Stimulated activated CD4-positive, alpha-beta T cell treated with anti-CD3 and anti-CD28 coated beads, Interleukin-12 subunit alpha, Interleukin-12 subunit beta, amount 100 ng/mL, for 48 hours (primary cell): ENCODE data around the gene CPN2.

ENCODE experiments used
- DNase-seq, 3 donors: peaks; one replicate each; pipeline ENCODE4 v3.0.0-alpha.2; 2020; ENCODE audit warnings: low read depth in 2 of 3, low spot score in 1 of 3

Gene CPN2, protein sequence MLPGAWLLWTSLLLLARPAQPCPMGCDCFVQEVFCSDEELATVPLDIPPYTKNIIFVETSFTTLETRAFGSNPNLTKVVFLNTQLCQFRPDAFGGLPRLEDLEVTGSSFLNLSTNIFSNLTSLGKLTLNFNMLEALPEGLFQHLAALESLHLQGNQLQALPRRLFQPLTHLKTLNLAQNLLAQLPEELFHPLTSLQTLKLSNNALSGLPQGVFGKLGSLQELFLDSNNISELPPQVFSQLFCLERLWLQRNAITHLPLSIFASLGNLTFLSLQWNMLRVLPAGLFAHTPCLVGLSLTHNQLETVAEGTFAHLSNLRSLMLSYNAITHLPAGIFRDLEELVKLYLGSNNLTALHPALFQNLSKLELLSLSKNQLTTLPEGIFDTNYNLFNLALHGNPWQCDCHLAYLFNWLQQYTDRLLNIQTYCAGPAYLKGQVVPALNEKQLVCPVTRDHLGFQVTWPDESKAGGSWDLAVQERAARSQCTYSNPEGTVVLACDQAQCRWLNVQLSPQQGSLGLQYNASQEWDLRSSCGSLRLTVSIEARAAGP

GRCh38 chr3:194351080-194351672 is at the start of gene CPN2:
TSS of gene CPN2 (minus strand) at chr3:194351328. CDS start at chr3:194342702, 8,626 bp downstream.
- no peak for DNase-seq

GRCh38 chr3:194399874-194400411 is 48.8 kb upstream of the CPN2 start:
- DNase-seq = no peak

DNA sequence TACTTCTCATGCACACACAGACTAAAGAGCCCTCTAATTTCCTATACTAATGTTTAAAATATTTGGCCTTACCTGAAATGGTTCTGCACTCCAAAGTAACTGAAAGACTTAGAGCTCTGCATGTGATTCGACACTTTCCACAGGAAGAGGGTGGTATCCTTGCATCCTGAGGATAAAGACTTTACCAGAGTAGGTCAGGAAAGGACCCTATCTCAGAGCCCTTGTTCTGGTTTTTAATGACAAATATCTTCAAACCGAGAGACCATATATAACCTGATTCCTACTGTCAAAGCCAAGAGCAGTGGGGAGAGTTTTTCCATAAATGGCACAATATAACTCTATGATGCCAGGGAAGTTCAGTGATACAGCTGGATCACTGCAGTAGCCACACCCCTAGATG is 48.0 kb upstream of the CPN2 start, which contains the start of gene GP5:
Gene GP5 (minus strand): TSS at position 101 of the 400 bp plus-strand sequence. CDS start 984 bp downstream, outside the sequence.
- DNase-seq = no peak

- DNase-seq = no peak
Observed at GRCh38 chr3:194397757-194398312, 46.7 kb upstream of the CPN2 start.

DNA sequence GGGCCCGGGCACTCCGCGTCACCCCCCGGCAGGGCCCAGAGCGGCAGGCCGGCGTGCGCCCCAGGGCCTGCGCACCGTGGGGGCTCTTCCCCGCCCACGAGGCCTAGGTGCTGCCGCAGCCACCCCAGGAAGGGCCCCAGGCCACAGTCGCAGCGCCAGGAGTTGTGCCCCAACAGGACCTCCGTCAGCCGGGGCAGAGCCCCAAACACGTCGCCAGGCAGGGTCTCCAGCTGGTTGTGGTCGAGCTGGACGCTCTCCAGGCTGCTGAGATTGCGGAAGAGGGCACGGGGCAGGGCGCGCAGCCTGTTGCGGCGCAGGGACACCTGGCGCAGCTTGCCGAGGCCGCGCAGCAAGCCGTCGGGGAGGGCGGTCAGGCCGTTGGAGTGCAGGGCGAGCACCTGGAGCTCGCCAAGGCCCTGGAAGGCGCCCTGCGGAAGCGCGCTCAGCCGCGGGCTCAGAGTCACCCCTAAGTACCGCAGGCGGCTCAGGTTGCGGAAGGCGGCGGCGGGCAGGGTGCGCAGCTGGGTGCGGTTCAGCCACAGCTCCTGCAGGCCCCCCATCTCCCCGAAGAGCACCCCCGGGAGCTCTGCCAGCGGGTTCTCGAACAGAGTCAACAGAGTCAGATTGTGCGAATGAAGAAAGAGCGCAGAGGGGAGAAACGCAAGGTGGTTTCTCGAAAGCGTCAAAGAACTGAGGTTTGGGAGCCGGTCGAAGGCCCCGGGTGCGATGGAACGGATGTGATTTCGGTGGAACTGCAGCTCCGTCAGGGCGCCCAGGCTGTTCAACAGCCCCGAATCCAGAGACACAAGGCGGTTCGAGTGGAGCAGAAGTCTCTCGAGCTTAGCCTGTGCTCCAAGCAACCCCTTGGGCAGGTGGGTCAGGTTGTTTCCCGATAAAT is 46.0 kb upstream of the CPN2 start:
- no peak for DNase-seq

DNA sequence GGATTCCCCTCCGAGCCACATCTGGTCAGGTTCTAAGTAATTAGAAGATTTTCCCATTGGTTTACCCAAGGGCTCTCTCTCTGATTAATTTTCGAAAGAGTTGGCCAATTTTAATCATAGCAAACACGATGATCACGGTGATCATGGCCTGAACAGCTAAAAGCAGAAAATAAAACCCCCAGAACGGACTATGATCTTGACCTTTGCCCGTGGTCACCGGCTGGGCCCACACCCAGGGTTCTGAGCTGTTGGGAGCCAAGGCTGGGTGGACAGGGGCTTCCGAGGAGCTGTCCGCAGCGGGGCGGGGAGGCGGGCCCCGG is 45.4 kb upstream of the CPN2 start:
- DNase-seq = no peak

DNA sequence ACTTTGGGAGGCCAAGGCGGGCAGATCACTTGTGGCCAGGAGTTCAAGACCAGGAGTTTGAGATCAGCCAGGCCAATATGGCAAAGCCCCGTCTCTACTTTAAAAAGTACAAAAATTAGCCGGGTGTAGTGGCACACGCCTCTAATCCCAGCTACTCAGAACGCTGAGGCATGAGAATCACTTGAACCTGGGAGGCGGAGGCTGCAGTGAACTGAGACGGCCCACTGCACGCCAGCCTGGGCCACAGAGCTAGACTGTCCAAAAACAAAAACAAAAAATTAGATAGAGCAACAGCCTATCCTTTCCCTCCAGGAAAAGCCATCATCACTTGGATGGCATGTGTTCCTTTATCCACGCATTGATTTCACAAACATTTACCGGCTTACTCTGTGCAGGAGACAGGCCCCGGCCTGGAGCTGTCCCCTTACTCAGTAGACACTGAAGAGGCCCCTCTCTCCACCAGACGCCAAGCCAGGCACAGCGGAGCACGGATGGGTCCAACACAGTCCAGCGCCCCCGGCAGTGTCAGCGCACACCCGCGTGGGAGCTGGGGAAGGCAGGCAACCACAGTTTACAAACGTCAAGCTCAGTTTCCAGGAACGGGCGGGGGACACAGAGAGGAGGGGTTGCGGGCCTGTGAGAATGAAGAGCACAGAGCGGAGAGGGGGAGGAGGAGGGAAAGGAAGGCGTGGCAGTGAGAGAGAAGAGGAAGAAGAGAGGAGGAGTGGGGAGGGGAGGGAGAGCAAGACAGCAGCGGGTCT is 44.8 kb upstream of the CPN2 start:
- DNase-seq = peak in 2 of 3 donors; percentile 37 to 40

- no peak for DNase-seq
Observed at GRCh38 chr3:194395212-194395611, 44.1 kb upstream of the CPN2 start.

GRCh38 chr3:194392576-194392975 is 41.4 kb upstream of the CPN2 start:
- DNase-seq = no peak

DNA sequence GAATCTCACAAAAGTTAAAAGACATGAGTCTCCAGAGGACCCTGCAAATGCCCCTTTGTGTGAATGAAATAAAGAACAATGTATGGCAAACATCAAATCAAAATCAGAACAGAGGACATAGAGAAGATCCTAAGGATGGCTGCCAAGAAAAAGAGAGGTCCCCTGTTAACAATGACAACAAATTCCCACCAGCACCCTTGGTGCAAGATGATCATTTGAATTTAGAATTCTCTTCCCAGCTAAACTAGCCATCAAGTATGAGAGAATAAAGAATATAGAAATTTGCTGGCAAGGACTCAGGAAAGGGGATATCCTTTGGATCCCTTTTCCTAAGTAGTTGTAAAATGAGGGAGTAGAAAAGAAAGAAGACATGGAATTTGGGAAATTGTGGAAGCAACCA is 39.7 kb upstream of the CPN2 start:
- no peak for DNase-seq

GRCh38 chr3:194389269-194389668 is 38.1 kb upstream of the CPN2 start:
- no peak for DNase-seq

DNA sequence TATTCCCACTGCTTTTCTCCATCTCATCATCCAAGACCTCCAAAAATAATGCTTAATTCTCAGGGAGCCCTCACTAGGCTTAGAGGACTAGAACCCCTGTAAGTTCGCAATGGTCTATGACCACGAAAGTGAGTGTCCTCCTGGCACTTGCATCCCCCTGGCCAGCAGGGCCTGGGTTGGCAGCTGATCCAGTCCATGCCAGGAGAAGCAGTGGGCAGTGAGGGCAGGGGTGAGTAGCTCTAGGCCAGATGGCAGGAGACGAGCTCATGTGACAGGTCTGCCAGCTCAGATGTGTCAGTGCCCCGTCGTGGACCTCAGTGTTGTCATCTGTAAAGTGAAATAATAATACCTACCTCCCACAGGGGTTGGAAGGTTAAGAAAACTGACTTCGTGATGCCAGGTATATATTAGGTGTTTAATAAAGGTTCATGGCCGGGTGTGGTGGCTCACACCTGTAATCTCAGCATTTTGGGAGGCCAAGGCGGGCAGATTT is 36.8 kb upstream of the CPN2 start:
- no peak for DNase-seq

DNA sequence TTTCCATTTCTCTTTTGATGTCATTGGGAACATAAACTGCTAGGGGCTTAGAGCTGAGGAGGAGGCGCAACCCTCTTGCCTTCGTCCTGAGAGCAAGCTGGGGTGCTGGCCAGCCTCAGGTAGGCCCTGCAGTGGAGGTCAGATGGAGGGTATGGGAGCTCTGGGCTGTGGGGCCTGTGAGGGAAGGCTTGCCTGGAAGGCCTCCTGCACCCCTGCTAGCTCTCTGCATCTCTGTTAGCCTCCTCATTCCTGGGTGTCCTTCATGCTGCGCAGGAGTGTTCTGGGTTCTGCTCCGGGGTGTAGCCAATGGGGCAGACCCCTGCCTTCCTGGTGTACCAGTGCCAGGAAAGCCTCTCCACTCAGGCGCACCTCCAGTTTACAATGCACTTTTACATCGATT is 36.1 kb upstream of the CPN2 start:
- no peak for DNase-seq

DNA sequence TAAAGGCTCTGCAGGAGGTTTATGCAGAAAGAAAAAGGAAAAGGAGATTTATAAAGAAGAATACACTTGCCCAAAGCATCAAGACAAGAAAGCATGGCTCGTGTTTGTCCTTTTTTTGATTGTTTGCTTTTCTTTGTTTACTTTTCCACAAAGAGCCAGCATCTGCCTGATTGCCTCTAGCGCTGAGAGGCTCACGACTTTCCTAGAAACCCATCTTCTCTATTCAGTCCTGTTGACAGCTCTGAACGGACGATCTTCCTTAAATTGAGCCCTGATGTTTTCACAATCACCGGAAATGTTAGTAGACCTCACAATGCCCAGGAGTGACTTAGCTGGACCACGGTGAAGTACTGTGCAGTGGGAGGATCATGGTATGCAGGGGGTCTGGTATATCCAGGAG is 35.5 kb upstream of the CPN2 start:
- no peak for DNase-seq

DNA sequence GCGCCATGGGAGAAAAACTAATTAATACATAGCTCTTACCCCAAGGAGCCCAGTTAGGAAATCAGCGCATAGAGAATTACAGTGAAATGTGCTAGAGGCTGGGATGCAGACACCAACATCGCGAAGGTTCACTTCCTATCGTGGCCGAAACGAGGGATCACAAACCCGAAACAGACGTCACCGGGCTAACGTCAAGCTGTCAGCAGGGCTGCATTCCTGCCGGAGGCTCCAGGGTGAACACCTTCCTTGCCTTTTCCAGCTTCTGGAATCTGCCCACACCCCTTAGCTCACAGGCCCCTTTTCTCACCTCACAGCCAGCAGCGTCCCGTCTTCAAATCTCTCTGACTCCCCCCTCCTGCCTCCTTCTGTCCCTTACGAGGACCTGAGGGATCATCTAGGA is 34.9 kb upstream of the CPN2 start:
- no peak for DNase-seq

- no peak for DNase-seq
Observed at GRCh38 chr3:194384569-194385001, 33.5 kb upstream of the CPN2 start.

GRCh38 chr3:194384156-194384555 is 33.0 kb upstream of the CPN2 start:
- no peak for DNase-seq

DNA sequence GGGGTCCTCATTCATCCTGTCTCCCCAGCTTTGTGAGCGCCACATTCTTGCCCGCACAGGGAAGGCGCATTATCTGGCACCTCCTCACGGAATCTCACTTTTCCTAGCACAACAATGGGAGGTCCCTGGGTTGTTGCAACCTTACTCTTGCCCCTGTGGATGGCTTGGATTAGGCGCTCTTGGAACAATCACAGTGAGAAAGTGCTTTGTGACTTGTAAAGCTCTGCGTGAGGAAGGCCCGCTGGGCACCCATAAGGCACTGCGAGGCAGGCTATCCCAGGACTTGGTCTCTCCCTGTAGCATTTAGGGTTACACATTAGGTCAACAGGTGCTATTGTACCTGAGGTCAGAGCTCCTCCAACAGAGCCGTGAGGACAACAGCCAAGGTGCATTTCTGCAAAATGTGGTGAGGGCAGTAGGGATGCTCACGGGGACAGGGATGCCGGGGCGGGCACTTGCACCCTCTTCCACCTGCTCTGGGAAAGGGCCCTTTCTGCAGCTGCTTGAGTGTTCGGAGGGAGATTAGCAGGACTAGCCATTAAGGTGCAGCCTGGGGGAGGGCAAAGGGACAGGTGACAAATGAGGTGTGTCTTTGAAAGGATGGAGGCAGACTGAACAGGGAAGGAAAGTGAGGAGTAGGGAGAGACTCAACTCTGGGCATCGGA is 32.3 kb upstream of the CPN2 start:
- DNase-seq = no peak

DNA sequence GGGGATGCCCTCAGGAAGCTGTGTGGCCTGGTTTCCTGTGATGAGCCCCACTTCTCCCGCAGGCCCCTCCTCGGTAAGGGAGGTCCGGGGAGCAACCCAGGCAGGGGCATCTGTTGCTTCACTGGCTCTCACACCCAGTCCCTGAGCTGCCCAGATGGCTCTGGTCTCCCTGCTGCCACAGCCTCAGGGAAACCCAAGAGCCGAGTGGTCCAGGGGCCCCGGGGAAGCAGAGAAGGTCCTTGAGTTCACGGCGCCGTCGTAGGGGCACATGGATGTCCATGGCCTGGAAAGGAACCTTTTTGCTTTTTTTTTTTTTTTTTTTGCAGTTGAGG is 31.7 kb upstream of the CPN2 start:
- DNase-seq = no peak
